Epithelial cell of proximal tubule (primary cell): ENCODE data around the gene RPL22. TPM values are rescaled to one million over a fixed set of nuclear protein-coding genes. Genes with fewer than 3 reads are reported as not detected.

ENCODE experiments used
- DNase-seq: peaks from one replicate; pipeline ENCODE4 v3.0.0-alpha.2; 2011; ENCODE audit warnings: low read depth
- H3K4me3 ChIP-seq: 2 replicates; pipeline ENCODE4 v1.5.1; 2011; ENCODE audit warnings: low read depth, mild to moderate bottlenecking, low read length
- CTCF ChIP-seq: conservative IDR thresholded peaks from 2 replicates; pipeline ENCODE4 v1.5.1; 2012; ENCODE audit warnings: low read depth, mild to moderate bottlenecking, low read length
- total RNA-seq: library from RNA; depleted of rRNA; stranded (reverse); fragments of >200 nt; gene quantifications from 2 replicates; pipeline ENCODE4 v1.2.3, GENCODE V29; 2015

The RPL22 gene
- total RNA-seq, 1 donor from 2014 or later = 341 TPM

- TF ChIP-seq CTCF = no peak
- no peak for DNase-seq
- no peak overlapping the region for H3K4me3 ChIP-seq
Observed at GRCh38 chr1:6162773-6163172, 36.6 kb downstream of the RPL22 start.

- no peak overlapping the region for H3K4me3 ChIP-seq
- TF ChIP-seq CTCF = no peak
- DNase-seq = no peak
Observed at GRCh38 chr1:6162341-6162740, 37.1 kb downstream of the RPL22 start.

- H3K4me3 ChIP-seq = no peak overlapping the region
- no peak for DNase-seq
- TF ChIP-seq CTCF = no peak
Observed at GRCh38 chr1:6158181-6158580, 41.2 kb downstream of the RPL22 start.

- no peak overlapping the region for H3K4me3 ChIP-seq
- TF ChIP-seq CTCF = no peak
- peak; percentile 33 for DNase-seq
Observed at GRCh38 chr1:6157528-6158174, 41.7 kb downstream of the RPL22 start.

- DNase-seq = no peak
- H3K4me3 ChIP-seq = no peak overlapping the region
- TF ChIP-seq CTCF = no peak
Observed at GRCh38 chr1:6157132-6157527, 42.3 kb downstream of the RPL22 start.

- no peak overlapping the region for H3K4me3 ChIP-seq
Observed at GRCh38 chr1:6154525-6155319, 44.7 kb downstream of the RPL22 start.

More at GRCh38 chr1:6154525-6155319, 44.7 kb downstream of the RPL22 start:
- DNase-seq = no peak
- no peak for TF ChIP-seq CTCF
